Endothelial cell of umbilical vein (primary cell): ENCODE data around the gene ADGRL3. TPM values are rescaled to one million over a fixed set of nuclear protein-coding genes. Genes with fewer than 3 reads are reported as not detected.

ENCODE experiments used
- BruUV-seq: library from RNA; stranded (reverse); fragments of 400-500 nt; replicated peaks from 2 replicates; lab custom pipeline; 2021; lab: Mats Ljungman, UMichigan
- CTCF ChIA-PET: fragments of 300-600, 350-600 bp; sonication (Branson Sonifier 250); formaldehyde crosslinking; loops from one replicate; lab custom pipeline; 2021; ENCODE audit warnings: antibody characterized with exemption, inconsistent platforms; lab: Charles Lee
- POLR2A ChIA-PET: fragments of 300-600, 350-600 bp; sonication (Branson Sonifier 250); formaldehyde crosslinking; loops from one replicate; lab custom pipeline; 2021; ENCODE audit warnings: antibody characterized with exemption, inconsistent platforms; lab: Charles Lee
- DNase-seq: peaks from one replicate; pipeline ENCODE4 v3.0.0-alpha.2; 2011; ENCODE audit warnings: low read depth, low spot score
- FAIRE-seq: peaks from 2 replicates; lab custom pipeline; 2011; peaks lifted over from hg19 to GRCh38; lab: Jason Lieb, UNC
- H2AFZ ChIP-seq: 2 replicates; pipeline ENCODE4 v1.6.0; 2012; ENCODE audit warnings: low read depth, low read length, control low read depth, inconsistent platforms
- H3K27ac ChIP-seq: 2 replicates; pipeline ENCODE4 v1.5.1; 2011; ENCODE audit warnings: low read depth, mild to moderate bottlenecking, control low read depth, low read length, moderate library complexity; ENCODE audit not compliant: insufficient read depth
- H3K27me3 ChIP-seq, 2 experiments: 2 replicates each; pipeline versions ENCODE4 v1.6.0 to v1.6.1; 2011; ENCODE audit warnings: low read length in 2 of 2, mixed read lengths in 1 of 2; ENCODE audit not compliant: control insufficient read depth in 2 of 2, insufficient read depth in 2 of 2
- H3K36me3 ChIP-seq, 2 experiments: 2 replicates in 1 of 2; 3 replicates in 1 of 2; pipeline ENCODE4 v1.5.1; 2011; ENCODE audit warnings: low read length in 2 of 2, mild to moderate bottlenecking in 1 of 2, moderate library complexity in 1 of 2; ENCODE audit not compliant: control insufficient read depth in 2 of 2, insufficient read depth in 2 of 2; ENCODE audit errors: extremely low read depth in 1 of 2
- H3K4me1 ChIP-seq: 3 replicates; pipeline ENCODE4 v1.5.1; 2011; ENCODE audit warnings: mild to moderate bottlenecking, low read length; ENCODE audit not compliant: control insufficient read depth, insufficient read depth; ENCODE audit errors: extremely low read depth
- H3K4me2 ChIP-seq: 2 replicates; pipeline ENCODE4 v1.6.1; 2011; ENCODE audit warnings: low read length, control low read depth, mixed read lengths; ENCODE audit not compliant: insufficient read depth
- H3K4me3 ChIP-seq, 3 experiments: fragments of 200-600 bp in 1 of 3; sonication (generic), shearing (Covaris generic) in 1 of 3; replicated peaks in 1 of 3; 2 replicates each; pipeline ENCODE4 v1.5.1; 2011 to 2016; ENCODE audit warnings: control low read depth in 3 of 3, low read length in 3 of 3, mild to moderate bottlenecking in 2 of 3, inconsistent platforms in 1 of 3, low read depth in 1 of 3, moderate library complexity in 1 of 3; ENCODE audit not compliant: insufficient read depth in 1 of 3
- H3K79me2 ChIP-seq: 2 replicates; pipeline ENCODE4 v1.6.0; 2012; ENCODE audit warnings: low read length, inconsistent platforms; ENCODE audit not compliant: control insufficient read depth, insufficient read depth
- H3K9ac ChIP-seq: replicated peaks from 2 replicates; pipeline ENCODE3; 2011; ENCODE audit warnings: low read length, control low read depth; ENCODE audit not compliant: insufficient read depth; ENCODE audit errors: extremely low read depth
- H3K9me1 ChIP-seq: replicated peaks from 3 replicates; pipeline ENCODE4 v1.6.0; 2011; ENCODE audit warnings: mild to moderate bottlenecking, low read length; ENCODE audit not compliant: control insufficient read depth, insufficient read depth; ENCODE audit errors: extremely low read depth
- H3K9me3 ChIP-seq: replicated peaks from 2 replicates; pipeline ENCODE4 v1.5.1; 2012; ENCODE audit warnings: low read length, inconsistent platforms; ENCODE audit not compliant: control insufficient read depth, insufficient read depth
- H4K20me1 ChIP-seq: replicated peaks from 2 replicates; pipeline ENCODE3; 2011; ENCODE audit warnings: mild to moderate bottlenecking, low read length; ENCODE audit not compliant: control insufficient read depth, insufficient read depth; ENCODE audit errors: extremely low read depth
- CTCF ChIP-seq, 2 donors: IDR thresholded peaks; 1 replicate in 1 of 2; 2 replicates in 1 of 2; pipeline ENCODE4 v1.5.1; 2011; ENCODE audit warnings: low read length in 2 of 2, mild to moderate bottlenecking in 2 of 2, moderate library complexity in 2 of 2, control low read depth in 1 of 2, inconsistent platforms in 1 of 2, low read depth in 1 of 2; ENCODE audit not compliant: insufficient read depth in 1 of 2; ENCODE audit errors: extremely low read depth in 1 of 2
- EZH2 ChIP-seq: IDR thresholded peaks from 2 replicates; pipeline ENCODE4 v1.6.1; 2012; ENCODE audit warnings: borderline replicate concordance, low read depth, mild to moderate bottlenecking, moderate library complexity, low read length, inconsistent platforms; ENCODE audit not compliant: severe bottlenecking
- FOS ChIP-seq: IDR thresholded peaks from 2 replicates; pipeline ENCODE4 v1.6.1; 2011; ENCODE audit warnings: mild to moderate bottlenecking, low read length, moderate library complexity, borderline replicate concordance; ENCODE audit not compliant: insufficient read depth
- GATA2 ChIP-seq: IDR thresholded peaks from 2 replicates; pipeline ENCODE4 v1.7.0; 2011; ENCODE audit warnings: low read depth, mild to moderate bottlenecking, moderate library complexity, mixed read lengths, low read length; ENCODE audit not compliant: insufficient read length, insufficient read depth
- JUN ChIP-seq: IDR thresholded peaks from 2 replicates; pipeline ENCODE4 v1.6.1; 2011; ENCODE audit warnings: borderline replicate concordance, low read depth; ENCODE audit not compliant: insufficient read length, insufficient read depth
- MAX ChIP-seq: IDR thresholded peaks from 2 replicates; pipeline ENCODE4 v1.6.1; 2011; ENCODE audit not compliant: insufficient read depth, insufficient read length
- MYC ChIP-seq: IDR thresholded peaks from one replicate; pipeline ENCODE4 v1.6.1; 2011; ENCODE audit warnings: mild to moderate bottlenecking, low read depth, low read length
- POLR2A ChIP-seq: IDR thresholded peaks from 2 replicates; pipeline ENCODE4 v1.6.1; 2012; ENCODE audit warnings: low read depth, mild to moderate bottlenecking, control low read depth, low read length
- POLR2AphosphoS5 ChIP-seq: IDR thresholded peaks from 2 replicates; pipeline ENCODE4 v1.6.1; 2012; ENCODE audit warnings: low read depth, mild to moderate bottlenecking, control low read depth, low read length, moderate library complexity; ENCODE audit not compliant: insufficient read depth
- dilution Hi-C: fragments of 300-500 bp; cut with MboI; formaldehyde crosslinking; loops from one replicate; pipeline ENCODE4 v1.15.0; 2019; ENCODE audit warnings: low sequenced_read_pairs; ENCODE audit not compliant: extremely low pct_ligation_motif_present
- intact Hi-C: fragments of 100-400 bp; cut with micrococcal nuclease; formaldehyde crosslinking; loops from one replicate; pipeline ENCODE4 v1.10.0; 2022
- polyA plus RNA-seq, 4 experiments: library from polyadenylated mRNA; depleted of rRNA in 3 of 4; stranded (reverse) in 3 of 4; unstranded in 1 of 4; fragments of >200 nt; gene quantifications; 2 replicates each; pipeline versions ENCODE4 v1.2.1 to v1.2.3, GENCODE V29; 2011 to 2012; ENCODE audit warnings: missing spikeins in 1 of 4
- total RNA-seq: library from RNA; stranded (reverse); gene quantifications from 2 replicates; pipeline ENCODE4 v1.2.3, GENCODE V29; 2021

ADGRL3 gene
- total and polyA plus RNA-seq, 2 donors (not counting 3 experiments of a cell fraction or from before 2014, with no cell fraction given), result not detected

GRCh38 chr4:61478340-61478739 lies 278.2 kb downstream of the ADGRL3 start:
- Histone ChIP-seq H3K79me2 (no peaks in the 10 kb centered on the region), H2AFZ (no peak overlapping the region), H3K4me2 (no peak overlapping the region), H3K9me3 (no peaks in the 10 kb centered on the region), H3K9me1 (no peaks in the 10 kb centered on the region), H4K20me1 (no peaks in the 10 kb centered on the region), H3K4me3 (no peak overlapping the region), H3K4me1 (no peaks in the 10 kb centered on the region), H3K9ac (no peak overlapping the region), H3K36me3 (no peaks in the 10 kb centered on the region), H3K27ac (no peak overlapping the region), H3K27me3 (no peaks in the 10 kb centered on the region)
- BruUV-seq, result no TSS peak
- DNase-seq (no peak), FAIRE-seq (no peak)
- POLR2A ChIA-PET, result no interaction called here
- CTCF ChIA-PET, result interaction anchor here (1.4 kb wide), 1 partner anchor 31 kb away, joined by 3 read pairs; no protein-coding TSS in a partner anchor
- no peak for TF ChIP-seq CTCF (IDR thresholded peaks at IDR 0.05; ENCODE audit: extremely low read depth in 1 of 2, insufficient read depth in 1 of 2, low read depth in 1 of 2, low read length in 2 of 2)
- TF ChIP-seq FOS, result no peak
- TF ChIP-seq POLR2AphosphoS5, result no peak
- TF ChIP-seq GATA2, result no peak
- no peak for TF ChIP-seq POLR2A
- no peak for TF ChIP-seq JUN
- TF ChIP-seq MYC, result no peak
- TF ChIP-seq EZH2, result no peak
- TF ChIP-seq MAX, result no peak
- dilution Hi-C loops, result no loop called here
- intact Hi-C loops, result no loop called here
